Retina (tissue), 1 donor: ENCODE results near the gene POLR2F.
A peak's percentile ranks its signal among the peaks of the same experiment; 100 is the strongest.
"Not testable (repeated sequence)": the region's sequence is repeated elsewhere in the genome, so short reads cannot be mapped to it uniquely, and the experiment has no call there.

Experiments
- DNase-seq: peaks from one replicate; pipeline ENCODE4 v3.0.0-alpha.2; 2016

Gene POLR2F

DNA sequence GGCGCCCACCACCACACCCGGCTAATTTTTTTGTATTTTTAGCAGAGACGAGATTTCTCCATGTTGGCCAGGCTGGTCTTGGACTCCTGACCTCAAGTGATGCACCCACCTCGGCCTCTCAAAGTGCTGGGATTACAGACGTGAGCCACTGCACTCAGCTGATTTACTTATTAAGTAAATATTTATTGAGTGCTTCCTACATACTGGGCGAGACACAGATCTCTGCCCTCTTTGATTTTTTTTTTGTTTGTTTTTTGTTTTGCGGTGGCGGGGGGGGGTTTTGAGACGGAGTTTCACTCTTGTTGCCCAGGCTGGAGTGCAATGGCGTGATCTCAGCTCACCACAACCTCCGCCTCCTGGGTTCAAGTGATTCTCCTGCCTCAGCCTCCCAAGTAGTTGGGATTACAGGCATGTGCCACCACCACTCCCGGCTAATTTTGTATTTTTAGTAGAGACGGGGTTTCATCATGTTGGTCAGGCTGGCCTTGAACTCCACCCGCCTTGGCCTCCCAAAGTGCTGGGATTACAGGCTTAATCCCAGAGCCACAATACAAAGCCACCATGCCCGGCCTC, 2.4 kb downstream of the POLR2F start:
- not testable (repeated sequence) for DNase-seq

DNA sequence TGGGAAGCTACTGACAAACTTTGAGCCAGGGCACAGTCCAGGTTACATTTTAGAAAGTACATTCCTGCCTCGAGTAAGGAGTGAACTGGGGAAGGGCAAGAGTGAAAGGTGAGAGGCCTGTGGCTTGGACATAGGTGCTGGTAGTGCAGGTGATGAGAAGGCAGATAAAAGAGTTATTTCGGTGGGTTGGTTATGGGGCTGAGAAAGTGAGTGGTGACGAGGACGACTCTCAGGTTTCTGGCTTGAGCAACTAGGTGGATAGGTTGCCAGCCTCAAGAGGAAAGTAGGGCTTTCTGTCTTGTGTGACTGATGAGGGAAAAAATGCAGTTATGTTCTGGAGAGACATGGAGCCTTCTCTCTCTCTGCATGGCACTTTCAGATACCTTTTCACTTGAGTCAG, 3.7 kb downstream of the POLR2F start:
- no peak for DNase-seq

DNA sequence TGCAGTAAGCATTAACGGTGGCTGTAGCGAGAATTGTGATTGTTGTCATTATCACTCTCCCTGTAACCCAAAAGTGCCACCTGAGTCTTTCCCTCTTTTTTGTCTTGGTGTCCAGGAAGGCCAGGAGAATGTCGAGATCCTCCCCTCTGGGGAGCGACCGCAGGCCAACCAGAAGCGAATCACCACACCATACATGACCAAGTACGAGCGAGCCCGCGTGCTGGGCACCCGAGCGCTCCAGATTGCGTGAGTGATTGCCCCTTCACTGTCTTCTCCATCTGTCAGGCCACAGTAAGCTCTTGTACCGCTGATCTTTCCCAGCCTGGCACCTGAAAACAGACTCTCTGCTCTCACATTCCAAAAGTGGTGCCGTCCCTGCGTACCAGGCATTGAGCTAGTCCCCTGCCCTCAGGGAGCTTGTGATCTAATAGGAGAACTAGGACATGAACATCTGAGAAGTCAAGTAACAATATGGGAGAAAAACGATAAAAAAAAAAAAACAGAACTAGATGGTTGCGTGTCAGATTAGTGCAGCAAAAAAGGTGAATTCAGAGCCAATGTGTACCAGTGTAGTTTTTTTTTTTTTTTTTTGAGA, 5.8 kb downstream of the POLR2F start:
- no peak for DNase-seq

- no peak for DNase-seq
Measured at GRCh38 chr22:37961062-37961461, 7.6 kb downstream of the POLR2F start.

DNA sequence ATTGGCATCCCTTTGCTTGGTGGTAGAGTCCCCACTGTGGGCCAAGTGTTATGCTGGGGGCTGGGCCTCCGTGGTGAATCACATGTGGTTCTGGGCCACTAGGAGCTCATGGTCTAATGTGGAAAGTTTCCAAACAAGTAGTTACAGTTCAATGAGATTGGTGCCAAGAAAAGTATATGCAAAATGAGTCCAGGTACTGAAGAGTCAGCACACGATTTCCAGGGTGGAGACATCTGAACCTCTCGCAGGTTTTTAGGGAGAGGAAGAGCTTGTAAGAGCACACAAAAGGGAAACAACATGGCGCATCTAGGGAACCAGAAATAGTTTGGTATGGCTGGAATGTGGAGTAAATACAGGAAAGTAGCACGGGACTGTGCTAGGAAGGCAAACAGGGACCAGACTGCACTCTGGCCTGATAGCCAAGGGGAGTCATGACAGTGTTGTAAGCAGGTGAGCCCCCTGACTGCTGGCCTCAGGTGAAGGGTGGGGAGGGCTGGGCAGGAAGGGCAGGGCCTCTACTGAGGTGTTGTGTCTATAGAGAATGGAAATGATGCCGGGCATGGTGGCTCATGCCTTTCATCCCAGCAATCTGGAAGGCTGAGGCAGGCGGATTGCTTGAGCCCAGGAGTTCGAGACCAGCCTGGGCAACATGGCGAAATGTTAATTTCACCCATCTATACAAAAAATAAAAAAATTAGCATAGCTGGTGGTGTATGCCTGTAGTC, 12.6 kb downstream of the POLR2F start:
- no peak for DNase-seq

DNA sequence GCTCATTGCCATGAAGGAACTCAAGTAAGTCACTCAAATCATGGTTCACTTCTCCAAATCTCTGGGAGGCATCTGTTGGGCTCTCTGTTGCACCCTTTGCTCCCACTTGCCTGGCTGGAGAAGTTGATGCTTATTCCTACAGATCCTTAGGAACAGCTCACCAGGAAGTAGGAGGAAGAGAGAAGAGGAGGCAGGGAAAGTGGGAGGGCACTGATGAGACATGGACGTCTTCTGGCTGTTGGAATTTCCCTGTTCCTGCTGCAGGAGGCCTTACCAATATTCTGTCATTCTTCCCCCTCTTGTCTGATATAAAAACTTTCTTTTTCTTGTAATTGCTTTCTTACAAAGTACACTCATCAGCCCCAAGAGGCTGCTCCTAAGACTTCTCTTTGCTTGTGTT, 13.6 kb downstream of the POLR2F start:
- no peak for DNase-seq

DNA sequence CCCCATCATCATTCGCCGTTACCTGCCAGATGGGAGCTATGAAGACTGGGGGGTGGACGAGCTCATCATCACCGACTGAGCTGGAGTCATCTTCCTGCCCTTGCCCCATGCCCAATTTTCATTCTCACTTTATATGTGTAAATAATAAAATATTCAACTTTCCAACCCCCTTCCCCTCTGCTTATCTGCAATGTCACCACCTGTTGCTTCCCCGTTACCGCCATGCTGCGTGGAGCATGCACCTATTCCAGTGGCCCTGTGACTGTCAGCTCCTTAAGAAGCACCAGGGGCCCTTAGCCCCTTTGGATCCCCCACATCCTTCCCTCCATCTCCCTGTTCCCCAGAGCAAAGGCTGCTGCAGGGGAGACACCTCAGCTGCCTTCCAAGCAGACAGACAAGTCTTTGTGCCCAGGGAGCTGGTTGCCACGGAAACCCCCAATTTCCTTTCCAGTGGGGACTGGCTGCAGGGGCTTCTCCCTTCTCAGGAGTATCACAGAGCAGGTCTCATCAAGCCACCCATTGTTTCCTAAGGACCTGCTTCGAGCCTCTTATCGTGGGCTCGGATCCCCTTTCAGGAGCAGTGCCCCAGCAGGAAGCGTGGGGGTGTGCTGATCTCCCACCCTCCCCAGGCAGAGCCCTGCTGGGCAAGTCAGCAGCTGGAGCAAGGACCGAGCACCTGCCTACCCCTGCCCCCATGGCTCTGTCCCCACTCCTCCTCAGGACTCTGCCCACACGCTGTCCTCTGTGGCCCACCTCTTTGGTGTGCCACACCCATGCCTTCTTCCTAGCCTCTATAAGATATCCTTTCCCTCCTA, 14.3 kb downstream of the POLR2F start:
- DNase-seq, result no peak

- no peak for DNase-seq
Measured at GRCh38 chr22:37968452-37969251, 15.2 kb downstream of the POLR2F start.

DNA sequence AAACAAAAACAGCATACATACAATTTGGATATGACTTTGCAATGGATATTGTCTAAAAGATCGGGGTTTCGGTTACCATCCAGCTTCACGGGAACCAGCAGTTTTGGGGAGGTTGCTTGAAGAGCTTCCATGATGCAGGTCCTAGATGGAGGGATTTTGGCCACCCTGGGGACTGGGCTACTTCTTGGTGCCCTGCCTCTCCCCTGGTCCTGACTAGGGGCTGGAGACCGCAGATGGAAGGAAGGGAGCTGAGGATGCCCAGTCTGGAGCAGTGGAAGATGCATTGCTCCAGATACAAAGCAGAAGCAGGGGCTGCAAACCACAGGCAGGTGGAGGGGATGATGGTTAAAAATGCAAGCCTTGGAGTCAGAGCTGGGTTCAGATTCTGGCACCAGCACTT, 17.4 kb downstream of the POLR2F start:
- no peak for DNase-seq

DNA sequence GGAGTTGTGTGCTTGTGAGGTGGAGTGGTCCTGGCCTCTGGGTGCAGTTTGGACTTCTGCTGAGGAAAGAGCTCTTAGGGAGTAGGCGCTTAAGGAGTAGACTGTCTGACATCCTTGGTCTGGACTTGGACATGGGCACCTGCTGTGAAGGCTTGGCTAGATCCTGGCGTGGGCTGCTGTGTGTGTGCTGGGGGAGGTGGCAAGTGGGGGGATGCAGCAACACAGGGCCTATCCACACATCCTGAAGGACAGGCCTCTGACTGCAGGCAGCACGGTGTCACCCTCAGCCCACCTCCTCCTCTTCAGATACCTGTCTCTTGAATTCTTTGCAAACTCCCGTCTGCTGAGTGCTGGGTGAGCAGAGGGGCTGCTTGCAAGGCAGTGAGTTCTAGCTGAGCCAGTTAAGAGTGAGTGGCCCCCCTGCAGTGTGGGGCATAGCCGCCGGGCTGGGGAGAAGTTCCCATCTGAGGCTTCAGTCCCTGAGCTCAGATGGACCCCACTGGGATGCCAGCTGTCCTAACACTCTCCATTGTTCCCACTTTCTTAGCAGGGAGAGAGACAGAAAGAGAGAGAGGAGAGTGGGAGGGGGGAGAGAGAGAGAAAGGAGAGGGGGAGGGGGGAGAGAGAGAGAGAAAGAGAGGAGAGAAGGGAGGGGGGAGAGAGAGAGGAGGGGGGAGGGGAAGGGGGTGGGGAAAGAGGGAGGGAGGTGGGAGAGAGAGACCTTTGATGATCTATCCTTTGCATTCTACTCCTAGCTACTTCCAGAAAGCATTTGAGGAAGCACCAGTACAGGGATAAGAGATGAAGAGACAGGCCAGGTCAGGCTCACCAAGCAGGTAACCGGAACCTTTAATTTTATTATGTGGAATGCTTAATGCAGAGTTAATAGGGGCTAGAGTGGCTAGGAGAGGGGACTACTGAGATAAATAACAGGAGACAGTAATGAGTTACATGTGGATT, 18.3 kb downstream of the POLR2F start:
- DNase-seq, result peak; percentile 36

DNA sequence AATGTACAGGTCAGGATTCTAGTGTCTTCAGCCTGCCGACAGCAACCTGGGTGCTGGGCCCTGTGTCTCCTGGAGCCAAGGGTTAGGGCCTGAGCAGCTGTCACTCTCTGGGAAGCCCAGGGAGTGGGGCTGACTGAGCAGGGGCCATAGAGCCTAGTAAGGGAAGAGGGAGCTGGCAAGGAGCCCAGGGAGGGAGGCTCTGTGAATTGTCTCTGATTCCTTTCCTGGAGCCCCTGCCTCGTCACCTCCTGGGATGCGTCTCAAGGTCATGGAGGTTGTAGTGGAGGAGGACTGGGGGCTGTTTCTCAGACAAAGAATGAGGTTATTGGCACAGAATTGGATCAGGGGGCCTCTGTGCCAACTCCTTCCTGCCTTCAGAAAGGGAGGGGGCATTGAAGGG, 19.0 kb downstream of the POLR2F start:
- no peak for DNase-seq

- DNase-seq, result no peak
Measured at GRCh38 chr22:37973271-37974170, 20.0 kb downstream of the POLR2F start.

DNA sequence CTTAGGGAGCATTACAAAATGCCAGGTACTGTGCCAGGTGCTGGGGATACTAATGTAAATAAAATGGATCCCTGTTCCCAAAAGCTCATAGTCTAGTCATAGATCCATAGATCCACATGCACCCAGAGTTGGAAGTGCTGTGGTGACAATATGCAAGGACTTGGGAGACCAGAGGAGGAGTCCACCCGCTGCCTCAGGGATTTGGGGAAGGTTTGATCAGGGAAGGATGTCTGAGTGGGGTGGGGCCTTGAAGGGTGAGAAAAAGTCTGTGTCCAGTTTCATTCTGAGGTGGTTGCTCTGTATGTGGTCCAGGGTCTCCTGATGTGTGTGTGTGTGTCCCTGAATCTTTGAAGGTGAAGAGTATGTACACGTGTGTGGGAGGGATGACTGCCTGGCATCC, 21.7 kb downstream of the POLR2F start:
- DNase-seq, result no peak

DNA sequence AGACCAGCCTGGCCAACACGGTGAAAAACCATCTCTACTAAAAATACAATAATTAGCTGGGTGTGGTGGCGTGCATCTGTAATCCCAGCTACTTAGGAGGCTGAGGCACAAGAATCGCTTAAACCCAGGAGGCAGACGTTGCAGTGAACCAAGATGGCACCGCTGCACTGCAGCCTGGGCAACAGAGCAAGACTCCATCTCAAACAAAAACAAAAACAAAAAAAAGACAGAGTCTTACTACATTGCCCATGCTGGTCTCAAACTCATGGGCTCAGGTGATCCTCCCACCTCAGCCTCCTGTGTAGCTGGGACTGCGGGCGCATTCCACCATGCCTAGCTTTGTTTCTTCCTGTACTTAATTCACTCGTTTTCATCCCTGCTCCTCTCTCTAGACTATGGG, 22.5 kb downstream of the POLR2F start:
- not testable (repeated sequence) for DNase-seq

- no peak for DNase-seq
Measured at GRCh38 chr22:37976547-37976946, 23.0 kb downstream of the POLR2F start.

GRCh38 chr22:37979782-37980181, 26.3 kb downstream of the POLR2F start:
- no peak for DNase-seq

DNA sequence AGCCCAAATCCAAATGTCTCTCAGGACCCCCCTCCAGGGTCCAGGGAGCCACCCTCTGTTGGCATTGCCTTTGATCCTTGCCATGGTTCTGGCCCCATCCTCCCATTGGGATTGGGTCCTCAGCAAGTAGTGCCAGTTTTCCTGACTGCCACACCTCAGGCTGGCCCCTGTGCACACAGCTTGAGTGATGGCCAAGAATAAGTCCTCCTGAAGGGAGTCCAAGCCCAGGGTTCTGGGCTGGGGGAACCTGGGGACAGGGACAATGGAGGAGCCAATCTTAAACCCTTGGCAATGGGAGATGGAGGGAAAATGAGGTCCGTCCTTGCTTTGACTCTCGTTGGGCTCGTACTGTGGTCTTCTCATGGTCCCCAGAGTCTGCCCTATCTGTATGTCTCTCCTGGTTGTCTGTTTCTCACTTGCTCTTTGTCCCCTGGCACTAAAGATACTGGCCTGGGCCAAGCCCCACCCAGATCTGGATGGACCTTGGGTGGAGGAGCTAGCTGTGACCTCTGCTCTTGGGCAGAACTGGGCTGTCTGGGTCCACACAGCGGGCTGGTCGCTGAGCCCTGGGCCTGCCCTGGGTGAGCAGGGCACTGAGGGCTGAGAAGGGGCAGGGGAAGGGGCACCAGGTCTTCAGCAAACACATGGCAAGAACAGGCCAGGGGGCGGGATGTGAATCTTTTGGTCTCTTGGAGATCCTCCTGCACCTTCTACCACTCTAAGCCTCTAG, 27.9 kb downstream of the POLR2F start:
- no peak for DNase-seq

- DNase-seq, result no peak
Measured at GRCh38 chr22:37982151-37982785, 28.8 kb downstream of the POLR2F start.
